H1 (cell line): ENCODE measurements around the gene POGZ. TPM values are rescaled to one million over a fixed set of nuclear protein-coding genes. Genes with fewer than 3 reads are reported as not detected.

ENCODE experiments used
- CTCF ChIA-PET: fragments of 300-600 bp; sonication (Branson Sonifier 250); formaldehyde crosslinking; loops from one replicate; lab custom pipeline; 2021; ENCODE audit not compliant: partially characterized antibody; lab: Charles Lee
- POLR2A ChIA-PET: fragments of 300-600 bp; sonication (Branson Sonifier 250); formaldehyde crosslinking; loops from one replicate; lab custom pipeline; 2021; ENCODE audit warnings: inconsistent platforms; ENCODE audit not compliant: partially characterized antibody; lab: Charles Lee
- DNase-seq, 2 experiments: peaks; one replicate each; pipeline versions ENCODE4 v3.0.0 to v3.0.0-alpha.2; 2010 to 2022; ENCODE audit warnings: low spot score in 2 of 2, low read depth in 1 of 2, mixed read lengths in 1 of 2
- FAIRE-seq: peaks from 2 replicates; lab custom pipeline; 2011; peaks lifted over from hg19 to GRCh38; lab: Jason Lieb, UNC
- H2AFZ ChIP-seq: 2 replicates; pipeline ENCODE4 v1.8.1; 2012; ENCODE audit warnings: low read length, inconsistent platforms
- H2AK5ac ChIP-seq: 2 replicates; pipeline ENCODE4 v1.6.1; 2013; ENCODE audit warnings: low read depth, low read length
- H2BK120ac ChIP-seq: replicated peaks from 2 replicates; pipeline ENCODE3; 2013; ENCODE audit warnings: low read depth, low read length, inconsistent platforms
- H2BK12ac ChIP-seq: 2 replicates; pipeline ENCODE4 v1.6.1; 2013; ENCODE audit warnings: low read depth, low read length
- H2BK15ac ChIP-seq: 2 replicates; pipeline ENCODE4 v1.6.1; 2013; ENCODE audit warnings: low read length
- H2BK20ac ChIP-seq: 2 replicates; pipeline ENCODE4 v1.6.1; 2013; ENCODE audit warnings: low read length
- H2BK5ac ChIP-seq: 2 replicates; pipeline ENCODE4 v1.6.1; 2013; ENCODE audit warnings: low read depth, low read length
- H3K14ac ChIP-seq: 2 replicates; pipeline ENCODE4 v1.6.1; 2013; ENCODE audit warnings: inconsistent platforms; ENCODE audit not compliant: insufficient read length
- H3K18ac ChIP-seq: 2 replicates; pipeline ENCODE4 v1.6.1; 2013; ENCODE audit warnings: low read length; ENCODE audit errors: extremely low read depth
- H3K23ac ChIP-seq: 2 replicates; pipeline ENCODE4 v1.6.1; 2013; ENCODE audit warnings: inconsistent platforms; ENCODE audit not compliant: insufficient read length
- H3K23me2 ChIP-seq: 2 replicates; pipeline ENCODE4 v1.6.1; 2013; ENCODE audit warnings: low read depth, low read length
- H3K27ac ChIP-seq: 2 replicates; pipeline ENCODE4 v1.6.1; 2011; ENCODE audit warnings: low read depth, low read length, inconsistent platforms
- H3K27me3 ChIP-seq, 4 experiments: replicated peaks in 1 of 4; 1 replicate in 1 of 4; 2 replicates in 3 of 4; pipeline versions ENCODE4 v1.6.1 to v1.8.1; 2011 to 2013; ENCODE audit warnings: low read length in 3 of 4, mild to moderate bottlenecking in 3 of 4, inconsistent platforms in 2 of 4, mixed read lengths in 2 of 4, moderate library complexity in 1 of 4; ENCODE audit not compliant: control insufficient read depth in 3 of 4, insufficient read depth in 3 of 4; ENCODE audit errors: extremely low read depth in 1 of 4
- H3K36me3 ChIP-seq, 4 experiments: 2 replicates each; pipeline versions ENCODE4 v1.6.1 to v1.8.1; 2011 to 2013; ENCODE audit warnings: mild to moderate bottlenecking in 4 of 4, low read length in 3 of 4, moderate library complexity in 2 of 4, control low read depth in 1 of 4, inconsistent platforms in 1 of 4; ENCODE audit not compliant: insufficient read depth in 4 of 4, control insufficient read depth in 2 of 4
- H3K4ac ChIP-seq: replicated peaks from 2 replicates; pipeline ENCODE3; 2013; ENCODE audit warnings: low read length, low read depth, mixed read lengths, inconsistent platforms; ENCODE audit not compliant: insufficient read length
- H3K4me1 ChIP-seq, 4 experiments: replicated peaks in 1 of 4; 1 replicate in 1 of 4; 2 replicates in 3 of 4; pipeline versions ENCODE4 v1.6.1 to v1.8.1; 2011 to 2013; ENCODE audit warnings: low read length in 3 of 4, inconsistent platforms in 2 of 4, mixed read lengths in 1 of 4; ENCODE audit not compliant: insufficient read depth in 4 of 4, control insufficient read depth in 3 of 4
- H3K4me2 ChIP-seq, 2 experiments: 2 replicates each; pipeline versions ENCODE4 v1.6.1 to v1.8.1; 2011 to 2013; ENCODE audit warnings: low read depth in 2 of 2, low read length in 2 of 2, control low read depth in 1 of 2, inconsistent platforms in 1 of 2, mild to moderate bottlenecking in 1 of 2; ENCODE audit not compliant: insufficient read depth in 1 of 2
- H3K4me3 ChIP-seq, 4 experiments: fragments of 200-600, 300-600 bp in 1 of 4; sonication (generic), shearing (Covaris generic), sonication (Bioruptor Twin) in 1 of 4; 2 replicates each; pipeline versions ENCODE4 v1.5.1 to v1.8.1; 2011 to 2016; ENCODE audit warnings: low read length in 4 of 4, low read depth in 3 of 4, control low read depth in 2 of 4, inconsistent platforms in 2 of 4, mild to moderate bottlenecking in 2 of 4, mixed read lengths in 1 of 4, moderate library complexity in 1 of 4; ENCODE audit not compliant: insufficient read depth in 2 of 4; ENCODE audit errors: extremely low read depth in 1 of 4
- H3K56ac ChIP-seq: replicated peaks from 2 replicates; pipeline ENCODE3; 2013; ENCODE audit warnings: low read depth, mild to moderate bottlenecking, mixed read lengths, low read length, inconsistent platforms; ENCODE audit not compliant: insufficient read length
- H3K79me1 ChIP-seq: 2 replicates; pipeline ENCODE4 v1.6.1; 2013; ENCODE audit warnings: low read depth, low read length, control low read depth
- H3K79me2 ChIP-seq, 2 experiments: 2 replicates each; pipeline versions ENCODE4 v1.6.1 to v1.8.1; 2012 to 2013; ENCODE audit warnings: low read length in 2 of 2, mild to moderate bottlenecking in 2 of 2, inconsistent platforms in 1 of 2; ENCODE audit not compliant: insufficient read depth in 2 of 2, control insufficient read depth in 1 of 2
- H3K9ac ChIP-seq, 4 experiments: replicated peaks in 1 of 4; 1 replicate in 1 of 4; 2 replicates in 3 of 4; pipeline versions ENCODE4 v1.6.1 to v1.8.1; 2011 to 2013; ENCODE audit warnings: low read depth in 3 of 4, low read length in 3 of 4, control low read depth in 2 of 4, mild to moderate bottlenecking in 2 of 4, moderate library complexity in 2 of 4, inconsistent platforms in 1 of 4; ENCODE audit errors: extremely low read depth in 1 of 4
- H3K9me3 ChIP-seq, 2 experiments: 2 replicates each; pipeline versions ENCODE4 v1.6.1 to v1.8.1; 2012 to 2013; ENCODE audit warnings: mild to moderate bottlenecking in 2 of 2, moderate library complexity in 2 of 2, control low read depth in 1 of 2, inconsistent platforms in 1 of 2, low read depth in 1 of 2, low read length in 1 of 2, mixed read lengths in 1 of 2; ENCODE audit not compliant: insufficient read depth in 2 of 2
- H4K20me1 ChIP-seq, 2 experiments: replicated peaks in 1 of 2; 2 replicates each; pipeline versions ENCODE3 to v1.8.1; 2011 to 2013; ENCODE audit warnings: inconsistent platforms in 2 of 2, low read length in 2 of 2, mild to moderate bottlenecking in 1 of 2; ENCODE audit not compliant: insufficient read depth in 2 of 2, control insufficient read depth in 1 of 2
- H4K5ac ChIP-seq: 2 replicates; pipeline ENCODE4 v1.6.1; 2013; ENCODE audit warnings: low read length, low read depth, mixed read lengths, inconsistent platforms; ENCODE audit not compliant: insufficient read length
- H4K8ac ChIP-seq: 2 replicates; pipeline ENCODE4 v1.8.0; 2013; ENCODE audit warnings: mild to moderate bottlenecking, moderate library complexity, low read length, inconsistent platforms; ENCODE audit not compliant: insufficient read depth; ENCODE audit errors: extremely low read depth
- H4K91ac ChIP-seq: replicated peaks from 2 replicates; pipeline ENCODE3; 2013; ENCODE audit warnings: low read length, mixed read lengths, inconsistent platforms; ENCODE audit not compliant: insufficient read length
- ASH2L ChIP-seq: fragments of 200-600, 300-600 bp; sonication (generic); IDR thresholded peaks from one replicate; pipeline ENCODE4 v1.7.1; 2017; ENCODE audit warnings: low read length
- CHD2 ChIP-seq: IDR thresholded peaks from 2 replicates; pipeline ENCODE4 v1.6.1; 2012; ENCODE audit warnings: low read length, improper control_type of control experiment
- HDAC6 ChIP-seq: IDR thresholded peaks from one replicate; pipeline ENCODE4 v1.7.1; 2012; ENCODE audit warnings: low read depth, mild to moderate bottlenecking, inconsistent platforms, low read length, moderate library complexity
- POLR2A ChIP-seq, 2 experiments: IDR thresholded peaks; 1 replicate in 1 of 2; 2 replicates in 1 of 2; pipeline ENCODE4 v1.6.1; 2011; ENCODE audit warnings: low read depth in 2 of 2, low read length in 2 of 2, mild to moderate bottlenecking in 2 of 2; ENCODE audit errors: control extremely low read depth in 1 of 2
- POLR2AphosphoS5 ChIP-seq: IDR thresholded peaks from 2 replicates; pipeline ENCODE4 v1.6.1; 2011; ENCODE audit warnings: low read depth, low read length
- RAD21 ChIP-seq, 2 experiments: IDR thresholded peaks in 1 of 2; conservative IDR thresholded peaks in 1 of 2; 2 replicates each; pipeline ENCODE4 v1.6.1; 2011; ENCODE audit warnings: low read depth in 2 of 2, low read length in 2 of 2, improper control_type of control experiment in 1 of 2, inconsistent platforms in 1 of 2, mild to moderate bottlenecking in 1 of 2, moderate library complexity in 1 of 2
- RNF2 ChIP-seq: fragments of 200-900, 300-1000 bp; sonication (generic); IDR thresholded peaks from 2 replicates; pipeline ENCODE4 v1.7.1; 2016; ENCODE audit warnings: borderline replicate concordance, low read depth, mild to moderate bottlenecking, antibody characterized with exemption, low read length; ENCODE audit not compliant: poor library complexity, severe bottlenecking; ENCODE audit errors: missing control alignments
- SP1 ChIP-seq: IDR thresholded peaks from 2 replicates; pipeline ENCODE4 v1.6.1; 2011; ENCODE audit warnings: low read depth, low read length
- SRF ChIP-seq: IDR thresholded peaks from 2 replicates; pipeline ENCODE4 v1.6.1; 2011; ENCODE audit warnings: mild to moderate bottlenecking, low read depth, low read length, moderate library complexity
- TBP ChIP-seq: IDR thresholded peaks from 2 replicates; pipeline ENCODE4 v1.6.1; 2011; ENCODE audit warnings: low read depth, low read length, improper control_type of control experiment
- TCF12 ChIP-seq: IDR thresholded peaks from 2 replicates; pipeline ENCODE4 v1.6.1; 2011; ENCODE audit warnings: low read depth, mild to moderate bottlenecking, low read length
- WGBS, 2 experiments: shearing (Covaris generic) in 1 of 2; methylation state at CpG; one replicate each; pipeline versions ENCODE4 v1.1.6 to v1.1.7; 2013 to 2015; ENCODE audit warnings: low lambda C conversion rate in 2 of 2, mixed read lengths in 2 of 2, inconsistent platforms in 1 of 2, low coverage in 1 of 2, missing lambda C conversion rate in 1 of 2; ENCODE audit not compliant: insufficient replicate concordance in 2 of 2, insufficient coverage in 1 of 2, insufficient read length in 1 of 2; ENCODE audit errors: extremely low coverage in 1 of 2, missing lambda C conversion rate in 1 of 2; 5-methylcytosine and 5-hydroxymethylcytosine counted together
- polyA plus RNA-seq, 7 experiments: library from polyadenylated mRNA; depleted of rRNA in 3 of 7; stranded (reverse) in 5 of 7; unstranded in 2 of 7; fragments of >200 nt in 5 of 7; fragments of 200-250 nt in 2 of 7; gene quantifications; 1 replicate in 5 of 7; 2 replicates in 1 of 7; 4 replicates in 1 of 7; pipeline versions ENCODE4 v1.2.1 to v1.2.3, GENCODE V29; 2011 to 2013; ENCODE audit warnings: missing spikeins in 2 of 7, mixed read lengths in 2 of 7
- total RNA-seq: library from RNA; stranded (reverse); fragmentation: NEBNext Ultra II Directional; extraction: Animal tissue kit (Norgen Biotek cat#: 25700); gene quantifications from 2 replicates; pipeline ENCODE4 v1.2.1, GENCODE V29; 2021
- TF ChIP-seq, protein P1 (sequence below), 3 experiments: IDR thresholded peaks; 1 replicate in 2 of 3; 2 replicates in 1 of 3; pipeline versions ENCODE4 v1.5.1 to v1.6.1; 2011; ENCODE audit warnings: low read length in 3 of 3, mild to moderate bottlenecking in 3 of 3, inconsistent platforms in 2 of 3, low read depth in 1 of 3, moderate library complexity in 1 of 3; ENCODE audit not compliant: insufficient read depth in 1 of 3; ENCODE audit errors: control extremely low read depth in 1 of 3

POGZ gene
- total and polyA plus RNA-seq, 2 of the 8 experiments (the other 6 are each of a cell fraction or from before 2014, with no cell fraction given) = 66.4 to 105 TPM

DNA sequence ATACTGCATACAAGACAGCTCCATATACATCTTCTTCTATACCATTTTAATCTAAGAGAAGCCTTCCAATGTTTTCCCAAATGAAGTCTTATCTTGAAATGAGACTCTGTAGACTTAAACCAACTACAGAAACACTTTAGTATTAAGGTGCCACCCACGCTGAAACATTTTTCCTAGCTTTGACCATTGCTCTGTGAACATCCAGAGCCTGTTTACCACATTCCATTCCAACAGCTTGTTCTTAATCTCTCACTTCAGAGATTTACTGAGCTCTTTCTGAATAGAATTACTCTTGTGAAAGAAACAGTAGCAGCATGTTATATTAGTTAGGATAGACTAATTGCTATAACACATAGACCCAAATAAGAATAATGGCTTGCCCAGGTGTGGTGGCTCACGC lies 19.6 kb upstream of the POGZ start:
- DNase-seq (no peak), FAIRE-seq (no peak)
- H2AK5ac ChIP-seq = no peak overlapping the region
- H3K14ac ChIP-seq = no peak overlapping the region
- H3K18ac ChIP-seq = no peak overlapping the region
- no peak overlapping the region for H3K23ac ChIP-seq
- H3K4me3 ChIP-seq = no peak overlapping the region
- no peak overlapping the region for H2AFZ ChIP-seq
- H4K20me1 ChIP-seq = no peaks in the 10 kb centered on the region
- no peak overlapping the region for H3K27ac ChIP-seq
- no peaks in the 10 kb centered on the region for H3K36me3 ChIP-seq
- H3K9me3 ChIP-seq = no peaks in the 10 kb centered on the region; a peak in 1 of 4 replicates
- no peak overlapping the region for H2BK12ac ChIP-seq
- CTCF ChIA-PET = interaction anchor here (0.7 to 0.9 kb wide), 2 partner anchors 13 to 53 kb away, joined by 3 read pairs; no protein-coding TSS in a partner anchor
- H3K27me3 ChIP-seq = no peaks in the 10 kb centered on the region
- no peak overlapping the region for H4K5ac ChIP-seq
- POLR2A ChIA-PET = interaction anchor here (0.9 to 1.6 kb wide), 4 partner anchors 10 to 62 kb away, joined by 3 to 5 read pairs (median 4); no protein-coding TSS in a partner anchor
- no peak overlapping the region for H4K8ac ChIP-seq
- no peak overlapping the region for H3K4me2 ChIP-seq
- H3K56ac ChIP-seq = no peak overlapping the region
- no peak overlapping the region for H3K9ac ChIP-seq
- H3K79me1 ChIP-seq = no peaks in the 10 kb centered on the region; the same call in 1 of the 2 replicates
- H3K4ac ChIP-seq = no peak overlapping the region
- WGBS, 2 experiments = 84% methylated on average over 2 of the region's 2 CpGs; no CpG with 5 or more reads in 1 of the 2 experiments
- no peaks in the 10 kb centered on the region for H3K23me2 ChIP-seq
- H2BK15ac ChIP-seq = no peak overlapping the region
- no peak overlapping the region for H2BK5ac ChIP-seq
- H2BK120ac ChIP-seq = no peak overlapping the region
- H3K4me1 ChIP-seq = no peaks in the 10 kb centered on the region
- H4K91ac ChIP-seq = no peak overlapping the region
- no peak overlapping the region for H2BK20ac ChIP-seq
- H3K79me2 ChIP-seq = no peaks in the 10 kb centered on the region
- TF ChIP-seq HDAC6 (no peak), POLR2AphosphoS5 (no peak), SP1 (no peak), TCF12 (no peak), RAD21 (IDR thresholded peaks at IDR 0.05 in 1 of 2, conservative IDR thresholded peaks at IDR 0.05 in 1 of 2; ENCODE audit: low read depth in 2 of 2, low read length in 2 of 2) (no peak), RNF2 (no peak), POLR2A (IDR thresholded peaks at IDR 0.05; ENCODE audit: control extremely low read depth in 1 of 2, low read depth in 2 of 2, low read length in 2 of 2) (no peak), CHD2 (no peak), TBP (no peak), SRF (no peak), ASH2L (no peak)
- TF ChIP-seq, protein P1, sequence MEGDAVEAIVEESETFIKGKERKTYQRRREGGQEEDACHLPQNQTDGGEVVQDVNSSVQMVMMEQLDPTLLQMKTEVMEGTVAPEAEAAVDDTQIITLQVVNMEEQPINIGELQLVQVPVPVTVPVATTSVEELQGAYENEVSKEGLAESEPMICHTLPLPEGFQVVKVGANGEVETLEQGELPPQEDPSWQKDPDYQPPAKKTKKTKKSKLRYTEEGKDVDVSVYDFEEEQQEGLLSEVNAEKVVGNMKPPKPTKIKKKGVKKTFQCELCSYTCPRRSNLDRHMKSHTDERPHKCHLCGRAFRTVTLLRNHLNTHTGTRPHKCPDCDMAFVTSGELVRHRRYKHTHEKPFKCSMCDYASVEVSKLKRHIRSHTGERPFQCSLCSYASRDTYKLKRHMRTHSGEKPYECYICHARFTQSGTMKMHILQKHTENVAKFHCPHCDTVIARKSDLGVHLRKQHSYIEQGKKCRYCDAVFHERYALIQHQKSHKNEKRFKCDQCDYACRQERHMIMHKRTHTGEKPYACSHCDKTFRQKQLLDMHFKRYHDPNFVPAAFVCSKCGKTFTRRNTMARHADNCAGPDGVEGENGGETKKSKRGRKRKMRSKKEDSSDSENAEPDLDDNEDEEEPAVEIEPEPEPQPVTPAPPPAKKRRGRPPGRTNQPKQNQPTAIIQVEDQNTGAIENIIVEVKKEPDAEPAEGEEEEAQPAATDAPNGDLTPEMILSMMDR (IDR thresholded peaks at IDR 0.05; ENCODE audit: control extremely low read depth in 1 of 3, insufficient read depth in 1 of 3, low read depth in 1 of 3, low read length in 3 of 3) = no peak
